T-helper 9 cell (primary cell): ENCODE data around the gene TECTA.
"Not testable (repeated sequence)": the region's sequence is repeated elsewhere in the genome, so short reads cannot be mapped to it uniquely, and the experiment has no call there.

ENCODE experiments used
- DNase-seq: peaks from one replicate; pipeline ENCODE4 v3.0.0-alpha.2; 2020

TECTA gene

DNA sequence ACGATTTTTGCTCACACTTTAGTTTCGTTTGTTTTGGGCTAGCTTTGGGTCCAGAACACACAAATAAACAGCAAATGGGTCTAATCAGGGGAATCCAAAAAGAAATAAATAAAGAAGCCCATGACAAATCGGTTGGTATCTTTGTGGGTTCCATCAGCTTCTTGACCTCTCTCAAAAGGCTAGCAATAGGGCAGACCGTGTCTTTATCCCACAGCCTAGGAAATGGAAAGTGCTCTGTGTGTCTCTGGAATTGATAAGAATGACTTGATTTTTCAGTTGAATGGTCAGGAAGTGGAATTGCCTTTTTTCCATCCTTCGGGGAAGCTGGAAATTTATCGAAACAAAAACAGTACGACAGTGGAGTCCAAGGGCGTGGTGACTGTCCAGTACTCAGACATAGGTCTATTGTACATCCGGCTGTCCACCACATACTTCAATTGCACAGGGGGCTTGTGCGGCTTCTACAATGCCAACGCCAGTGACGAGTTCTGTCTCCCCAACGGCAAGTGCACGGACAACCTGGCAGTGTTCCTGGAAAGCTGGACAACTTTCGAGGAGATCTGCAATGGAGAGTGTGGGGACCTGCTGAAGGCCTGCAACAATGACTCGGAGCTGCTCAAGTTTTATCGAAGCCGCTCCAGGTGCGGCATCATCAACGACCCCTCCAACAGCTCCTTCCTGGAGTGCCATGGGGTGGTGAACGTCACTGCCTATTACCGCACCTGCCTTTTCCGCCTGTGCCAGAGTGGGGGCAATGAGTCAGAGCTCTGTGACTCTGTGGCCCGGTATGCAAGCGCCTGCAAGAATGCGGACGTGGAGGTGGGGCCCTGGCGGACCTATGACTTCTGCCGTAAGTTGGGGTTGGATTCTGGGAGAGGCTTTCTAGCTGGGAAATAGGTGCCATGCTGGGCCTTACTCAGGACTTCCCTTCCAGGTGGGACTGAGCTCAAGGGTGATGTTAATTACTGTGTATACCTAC is 28.6 kb downstream of the TECTA start:
- no peak for DNase-seq

DNA sequence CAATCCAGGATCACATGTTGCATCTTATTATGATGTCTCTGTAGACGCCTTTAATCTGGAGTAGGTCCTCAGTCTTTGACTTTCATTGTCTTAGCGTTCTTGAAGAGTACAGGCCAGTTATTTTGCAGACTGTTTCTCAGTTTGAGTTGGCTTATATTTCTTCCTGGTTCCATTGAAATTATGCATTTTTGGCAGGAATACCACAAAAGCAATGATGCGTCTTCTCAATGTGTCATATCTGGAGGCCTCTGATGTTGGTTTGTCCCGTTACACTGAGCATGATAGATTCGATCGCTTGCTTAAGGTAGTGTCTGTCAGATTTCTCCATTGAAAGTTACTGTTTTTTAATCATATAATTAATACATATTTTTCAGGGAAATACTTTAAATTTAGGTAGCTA is 30.6 kb downstream of the TECTA start:
- DNase-seq = no peak

DNA sequence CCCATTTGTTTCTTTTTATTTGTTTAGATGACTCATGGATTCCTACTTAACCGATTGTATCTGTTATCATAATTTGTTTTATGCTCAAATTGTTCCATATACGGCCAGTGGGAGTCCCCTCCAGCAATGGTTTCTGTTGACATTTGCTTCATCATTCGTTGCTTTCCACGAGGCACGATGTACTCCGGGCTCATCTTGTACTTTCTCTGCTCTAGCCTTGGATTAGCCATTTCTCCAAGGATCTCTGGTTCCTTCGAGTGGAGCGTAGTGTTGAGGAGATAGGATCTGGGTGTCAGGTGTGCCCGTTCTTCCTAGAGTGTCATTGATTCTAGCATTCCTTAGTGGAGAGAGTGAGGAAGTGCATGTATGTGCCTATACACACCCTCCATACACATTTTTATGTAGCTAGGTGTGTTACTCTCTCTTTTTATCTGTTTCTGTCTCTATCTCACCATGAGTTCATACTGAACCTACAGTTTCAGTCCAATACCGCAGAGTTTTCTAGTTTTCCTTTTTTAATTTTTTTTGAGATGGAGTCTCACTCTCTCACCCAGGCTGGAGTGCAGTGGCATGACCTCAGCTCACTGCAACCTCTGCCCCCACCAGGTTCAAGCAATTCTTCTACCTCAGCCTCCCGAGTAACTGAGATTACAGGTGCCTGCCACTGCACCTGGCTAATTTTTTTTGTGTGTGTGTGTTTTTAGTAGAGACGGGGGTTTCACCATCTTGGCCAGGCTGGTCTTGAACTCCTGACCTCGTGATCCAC is 31.4 kb downstream of the TECTA start:
- DNase-seq = no peak

DNA sequence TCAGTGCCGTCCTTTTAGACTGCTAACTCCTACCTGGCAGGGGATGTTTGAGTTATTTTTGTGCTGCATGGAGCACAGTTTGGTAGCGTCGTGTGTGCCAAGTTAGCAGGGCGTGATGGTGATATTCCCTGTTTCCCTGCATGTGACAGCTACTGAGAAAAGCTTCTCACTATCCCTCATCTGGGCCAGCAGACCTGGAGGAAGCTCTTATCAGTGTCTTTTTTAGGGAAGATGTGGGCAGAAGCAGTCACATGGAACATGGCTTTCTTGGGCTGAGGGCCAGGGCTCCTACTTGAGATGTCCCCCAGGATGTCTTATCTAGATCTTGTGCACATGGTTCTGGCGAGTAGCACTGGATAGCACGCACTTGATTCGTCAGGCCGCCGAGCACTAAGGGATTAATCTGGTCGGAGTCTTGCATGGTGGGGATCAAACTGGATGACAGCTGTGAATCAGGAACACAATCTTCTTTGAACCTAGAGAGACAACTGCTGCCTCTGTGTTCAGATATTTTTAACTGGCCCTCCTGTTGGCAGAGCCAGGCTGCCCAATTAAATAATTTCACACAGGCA is 33.8 kb downstream of the TECTA start:
- DNase-seq = no peak

DNA sequence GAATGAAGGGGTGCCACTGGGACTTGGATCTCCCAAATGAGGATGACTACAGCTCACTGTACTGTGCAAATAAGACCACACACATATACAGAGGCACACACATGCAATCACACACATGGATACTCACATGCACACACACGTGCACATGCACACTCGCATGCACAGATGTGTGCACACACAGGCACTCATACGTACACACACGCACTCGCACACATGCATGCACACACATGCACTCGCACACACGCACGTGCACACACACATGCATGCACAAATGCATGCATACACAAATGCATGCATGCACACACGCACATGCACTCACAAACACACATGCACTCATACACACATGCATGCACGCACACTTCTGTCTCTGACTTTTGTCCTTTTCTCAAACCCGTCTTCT is 36.0 kb downstream of the TECTA start:
- DNase-seq = no peak

DNA sequence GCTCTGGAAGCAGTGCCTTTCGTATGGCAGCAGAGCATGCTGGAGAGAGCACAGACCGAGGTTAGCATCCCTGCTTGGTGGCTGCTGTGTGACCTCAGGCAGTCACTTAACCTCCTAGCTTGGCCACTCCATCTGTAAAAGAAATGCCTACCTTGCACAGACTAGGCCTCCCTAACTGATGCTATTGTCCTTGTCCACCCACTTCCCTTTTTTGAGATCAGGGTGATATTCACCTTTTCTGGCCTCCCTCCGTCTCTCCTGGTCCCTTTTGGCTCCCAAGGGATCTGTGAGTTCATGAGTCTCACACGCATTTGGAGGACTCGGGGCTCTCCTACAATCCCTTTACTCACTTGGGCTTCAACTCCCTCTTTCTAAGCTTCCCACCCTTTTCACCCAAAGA is 37.2 kb downstream of the TECTA start:
- DNase-seq = no peak

DNA sequence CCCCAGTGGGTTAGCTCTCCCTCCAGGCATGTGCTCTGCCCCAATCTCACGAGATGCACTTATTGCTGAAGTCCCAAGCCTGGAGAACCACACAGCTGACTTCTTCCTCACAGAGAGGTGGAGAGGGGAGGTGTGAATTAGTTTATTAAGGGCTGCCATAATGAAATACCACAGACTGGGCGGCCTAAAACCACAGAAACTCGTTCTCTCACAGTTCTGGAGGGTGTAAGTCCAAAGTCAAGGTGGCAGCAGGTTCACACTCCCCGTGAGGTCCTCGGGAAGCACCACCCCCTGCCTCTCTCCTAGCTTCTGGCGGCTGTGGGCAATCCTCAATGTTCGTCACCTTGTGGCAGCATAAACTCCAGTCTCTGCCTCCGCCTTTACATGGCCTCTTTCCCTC is 39.3 kb downstream of the TECTA start:
- DNase-seq = no peak

DNA sequence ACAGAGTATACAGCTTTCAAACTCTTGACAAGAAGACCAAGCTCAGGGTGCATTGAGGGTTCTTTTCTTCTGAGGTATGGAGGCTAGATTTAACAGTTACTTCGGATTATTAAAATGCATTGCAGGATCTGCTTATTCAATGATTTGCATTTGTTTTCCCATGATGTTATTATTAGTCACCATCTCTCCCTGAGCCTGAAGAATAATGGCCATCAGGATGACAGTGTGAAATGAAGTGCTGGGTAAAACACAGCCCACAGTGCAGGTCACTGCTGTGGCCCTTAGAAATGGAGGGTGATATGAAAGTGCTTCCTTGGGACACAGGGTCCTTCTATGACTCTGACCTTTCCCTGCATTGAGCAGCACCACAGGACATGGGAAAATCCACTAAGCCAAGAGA is 40.0 kb downstream of the TECTA start:
- DNase-seq = no peak

DNA sequence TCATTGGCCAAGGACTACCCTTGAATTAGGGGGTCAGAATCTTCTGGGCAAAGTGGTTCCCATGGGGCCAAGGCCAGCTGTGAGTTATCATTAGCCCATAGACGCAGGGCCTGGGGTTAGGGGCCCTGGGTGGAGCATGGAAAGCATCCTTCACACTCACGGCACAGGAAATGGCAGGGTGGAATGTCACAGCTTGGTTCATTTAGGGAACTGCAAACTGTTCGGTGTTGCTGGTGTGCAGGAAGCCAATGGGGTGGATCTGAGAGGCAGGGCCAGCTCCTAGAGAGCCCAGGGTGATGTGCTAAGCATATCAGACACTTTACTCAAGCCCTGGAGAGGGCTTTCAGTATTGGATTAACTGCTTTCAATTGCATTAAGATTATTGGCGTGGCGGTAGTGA is 42.9 kb downstream of the TECTA start:
- DNase-seq = no peak

DNA sequence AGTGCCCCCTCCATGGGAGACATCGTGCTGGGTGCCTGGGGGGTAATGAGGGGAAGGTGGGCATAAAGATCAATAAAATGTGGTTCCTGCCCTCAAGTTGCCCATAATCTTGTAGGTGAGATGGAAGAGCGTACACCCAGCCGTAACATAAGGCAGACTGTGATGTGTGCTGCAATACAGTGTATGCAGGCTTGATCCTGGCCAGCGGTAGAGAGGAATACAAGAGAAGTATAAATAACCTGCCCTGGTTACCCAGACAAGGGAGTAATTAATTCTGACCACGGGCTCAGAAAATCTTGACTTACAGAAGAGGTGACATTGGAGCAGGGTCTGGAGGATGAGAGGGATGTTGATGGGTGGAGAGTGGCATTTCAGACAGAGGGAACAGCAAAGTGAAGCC is 43.7 kb downstream of the TECTA start:
- no peak for DNase-seq

DNA sequence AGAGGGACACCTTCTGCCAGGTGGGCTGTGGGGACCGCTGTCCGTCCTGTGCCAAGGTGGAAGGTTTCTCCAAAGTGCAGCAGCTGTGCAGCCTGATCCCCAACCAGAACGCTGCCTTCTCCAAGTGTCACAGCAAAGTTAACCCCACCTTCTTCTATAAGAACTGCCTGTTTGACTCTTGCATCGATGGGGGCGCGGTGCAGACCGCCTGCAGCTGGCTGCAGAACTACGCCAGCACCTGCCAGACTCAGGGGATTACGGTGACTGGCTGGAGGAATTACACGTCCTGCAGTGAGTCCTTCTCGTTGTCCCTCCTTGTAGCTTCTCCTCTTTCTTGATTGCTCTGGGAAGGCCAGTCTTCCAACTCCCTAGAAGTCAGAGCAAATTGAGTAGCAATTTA is 44.8 kb downstream of the TECTA start:
- no peak for DNase-seq

DNA sequence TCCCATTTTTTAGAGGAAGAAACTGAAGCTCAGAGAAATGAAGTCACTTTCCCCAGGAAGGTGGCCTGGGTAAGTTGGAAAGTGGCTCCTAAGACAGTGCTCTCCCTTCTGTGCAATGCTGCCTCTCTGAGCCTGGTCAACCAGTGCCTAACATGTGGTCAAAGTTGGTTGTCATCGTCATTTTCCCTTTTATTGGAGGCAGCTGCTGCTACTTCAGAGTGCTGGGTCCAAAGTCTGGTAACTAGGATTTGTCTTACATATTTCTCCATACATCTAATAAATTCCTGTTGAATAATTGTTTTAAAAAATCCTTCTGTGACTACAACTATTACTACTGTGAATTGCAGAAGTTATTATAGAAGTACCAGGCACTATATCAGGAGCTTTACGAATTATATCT is 48.1 kb downstream of the TECTA start:
- no peak for DNase-seq

DNA sequence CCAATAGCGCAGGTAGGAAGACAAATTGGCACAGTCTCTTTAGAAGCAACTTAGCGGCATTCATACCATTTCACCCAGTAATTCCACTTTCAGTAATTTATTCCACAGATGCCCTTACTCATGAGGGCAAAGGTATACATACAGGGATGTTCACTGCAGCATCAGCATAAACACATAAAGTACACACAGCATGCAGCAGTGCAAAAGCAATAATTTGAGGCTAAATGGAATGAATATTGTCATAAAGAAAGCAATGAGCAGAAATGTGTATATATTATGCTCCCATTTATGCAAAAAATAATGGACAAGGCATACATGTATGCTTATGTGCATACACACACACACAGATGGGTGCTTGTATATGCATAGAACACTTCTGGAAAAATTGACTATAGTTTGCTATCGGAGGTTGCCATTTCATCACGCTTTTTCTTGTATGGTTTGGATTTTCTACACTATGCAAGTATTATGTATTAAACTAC is 50.2 kb downstream of the TECTA start:
- DNase-seq = no peak

DNA sequence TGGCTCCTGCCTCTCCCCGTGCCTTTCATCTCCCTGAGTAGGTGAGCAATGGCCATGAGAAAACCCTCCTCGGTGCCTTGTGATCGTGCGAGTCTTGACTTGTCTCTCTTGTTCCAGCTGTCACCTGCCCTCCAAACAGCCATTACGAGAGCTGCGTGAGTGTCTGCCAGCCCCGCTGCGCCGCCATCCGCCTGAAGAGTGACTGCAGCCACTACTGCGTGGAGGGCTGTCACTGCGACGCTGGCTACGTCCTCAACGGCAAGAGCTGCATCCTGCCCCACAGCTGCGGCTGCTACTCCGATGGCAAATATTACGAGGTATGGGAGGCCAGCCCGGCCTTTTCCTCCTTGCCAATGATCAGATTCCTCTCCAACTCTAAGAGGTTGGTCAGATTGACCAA is 51.7 kb downstream of the TECTA start:
- no peak for DNase-seq

DNA sequence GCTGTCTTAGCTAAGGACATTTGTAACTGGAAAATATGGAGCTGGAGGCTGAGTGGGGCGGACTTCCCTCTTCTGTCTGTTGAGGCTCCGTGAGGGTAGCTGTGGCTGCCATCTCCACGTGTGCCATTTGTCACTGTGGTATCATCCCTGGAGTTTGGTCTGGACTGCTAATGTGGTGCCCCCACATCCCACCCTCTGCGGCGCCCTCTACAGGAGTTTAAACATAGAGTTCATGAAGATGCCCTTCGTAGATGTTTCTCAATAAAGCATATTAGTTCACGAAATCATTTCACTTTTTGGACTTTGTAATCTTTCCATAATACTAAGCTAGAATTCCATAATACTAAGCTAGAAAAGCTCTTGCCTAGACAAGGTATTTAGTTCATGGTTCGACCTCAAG is 52.4 kb downstream of the TECTA start:
- no peak for DNase-seq

DNA sequence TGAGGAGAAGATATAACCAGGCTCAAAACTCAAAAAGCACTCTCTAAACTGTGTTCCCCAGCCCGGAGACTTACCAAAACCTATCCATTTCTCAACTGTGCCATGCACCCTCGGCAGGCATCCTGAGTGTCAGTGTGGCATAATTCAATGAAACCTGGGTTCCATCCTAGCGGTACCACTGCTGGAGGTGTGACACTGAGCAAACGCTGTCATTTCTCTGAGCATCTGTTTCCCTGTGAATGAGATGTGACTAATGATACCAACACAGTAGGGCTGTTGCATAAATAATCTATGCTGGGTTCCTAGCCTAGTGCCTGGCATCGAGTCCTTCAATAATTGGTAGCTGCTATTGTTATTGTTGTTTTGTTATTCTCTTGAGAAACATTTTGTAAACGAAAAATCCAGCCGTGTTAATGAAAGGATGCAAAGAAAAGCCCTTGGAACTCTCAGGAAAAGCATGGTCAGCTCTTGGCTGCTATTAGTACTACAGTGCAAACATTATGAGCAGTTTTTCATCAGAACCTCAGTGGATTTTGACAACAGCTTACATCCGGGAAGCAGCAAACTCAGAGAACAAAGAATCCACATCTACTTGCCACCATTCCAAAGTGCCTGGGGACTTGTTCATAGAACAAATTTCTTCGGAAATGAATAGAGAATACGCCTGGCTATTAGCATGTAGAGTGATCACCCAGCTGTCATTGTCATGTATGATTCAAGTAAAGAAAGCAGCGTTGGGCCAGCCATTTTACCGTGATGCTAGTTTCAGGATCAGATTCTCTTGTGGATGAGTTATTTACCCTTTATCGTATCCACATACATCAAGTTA is 53.7 kb downstream of the TECTA start:
- no peak for DNase-seq

DNA sequence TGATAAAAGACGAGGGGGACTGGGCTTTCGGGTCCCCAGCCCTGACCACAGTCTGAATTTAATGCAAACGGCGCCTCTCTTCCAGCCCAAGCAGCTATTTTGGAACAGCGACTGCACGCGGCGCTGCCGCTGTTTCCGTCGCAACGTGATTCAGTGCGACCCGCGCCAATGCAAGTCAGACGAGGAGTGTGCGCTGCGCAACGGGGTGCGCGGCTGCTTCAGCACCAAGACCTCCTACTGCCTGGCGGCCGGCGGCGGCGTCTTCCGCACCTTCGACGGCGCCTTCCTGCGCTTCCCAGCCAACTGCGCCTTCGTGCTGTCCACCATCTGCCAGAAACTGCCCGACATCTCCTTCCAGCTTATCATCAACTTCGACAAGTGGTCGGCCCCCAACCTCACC is 56.7 kb downstream of the TECTA start:
- no peak for DNase-seq

DNA sequence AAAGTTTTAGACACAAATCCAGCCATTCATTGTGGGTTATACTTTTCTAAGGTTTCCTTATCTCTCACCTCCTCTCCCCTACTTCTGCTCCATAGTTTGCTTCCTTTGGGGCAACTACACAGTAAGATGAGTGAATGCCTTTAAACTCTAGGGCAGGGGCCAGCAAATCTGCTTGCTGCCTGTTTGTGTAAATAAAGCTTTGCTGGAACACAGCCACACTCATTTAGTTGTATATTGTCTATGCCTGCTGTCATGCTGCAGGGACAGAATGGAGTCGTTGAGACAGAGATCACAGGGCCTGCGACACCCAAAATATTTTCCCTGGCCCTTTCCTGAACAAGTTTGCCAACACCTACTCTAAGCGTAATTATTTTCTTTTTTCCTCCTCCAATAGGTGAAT is 58.7 kb downstream of the TECTA start:
- DNase-seq = no peak

DNA sequence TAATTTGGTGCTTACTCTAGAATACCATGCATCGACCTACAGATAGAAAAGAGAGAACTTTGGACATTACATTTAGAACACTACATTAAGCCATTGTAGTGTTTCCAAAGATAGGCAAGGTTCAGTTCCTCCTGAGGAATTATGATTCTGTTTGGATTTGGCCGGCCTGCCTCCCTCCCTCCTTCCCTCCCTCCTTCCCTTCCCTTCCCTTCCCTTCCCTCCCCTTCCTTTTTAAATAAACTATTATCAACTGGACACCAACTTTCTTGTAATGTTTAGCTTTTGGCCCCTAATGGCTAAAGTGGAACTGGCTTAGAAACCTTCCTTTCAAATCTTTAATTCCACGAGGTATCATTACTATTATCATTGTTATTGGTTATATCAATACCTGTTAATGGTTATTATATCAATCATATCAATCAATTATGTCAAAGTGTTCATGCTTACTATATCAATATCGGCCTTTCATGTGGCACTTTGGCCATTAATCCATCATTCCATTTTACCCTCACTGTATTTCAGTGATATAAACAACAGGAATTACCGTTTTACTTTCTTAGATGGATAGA is 60.4 kb downstream of the TECTA start:
- DNase-seq = no peak

DNA sequence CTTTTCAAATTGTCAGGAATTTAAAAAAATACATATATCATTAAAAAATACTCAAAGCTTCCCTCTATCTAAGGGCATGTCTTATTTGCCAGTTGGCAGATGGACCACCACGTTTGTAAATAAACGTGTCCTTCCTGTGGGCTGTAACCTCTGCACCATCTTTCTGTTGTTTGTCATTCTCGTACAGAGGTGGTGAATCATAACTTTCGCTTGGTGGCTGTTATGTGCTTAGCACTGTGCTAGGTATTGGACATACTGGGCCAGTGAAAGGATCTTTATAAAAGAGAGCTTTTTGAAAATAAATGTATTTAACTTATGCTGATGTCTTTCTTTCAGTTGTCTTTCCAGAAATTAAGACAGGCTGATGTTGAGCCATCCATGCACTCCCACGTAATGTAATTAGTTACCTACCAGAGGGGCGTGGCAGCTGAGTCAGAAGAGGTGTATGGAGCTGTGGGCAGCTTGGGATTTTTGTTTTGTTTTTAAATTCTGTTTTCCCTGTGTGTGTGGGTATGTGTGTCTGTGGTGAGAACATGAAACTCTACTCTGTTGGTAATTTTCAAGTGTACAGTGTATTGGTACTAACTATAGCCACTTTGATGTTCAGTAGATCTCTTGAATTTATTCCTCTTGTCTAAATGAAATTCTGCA is 62.7 kb downstream of the TECTA start:
- no peak for DNase-seq

DNA sequence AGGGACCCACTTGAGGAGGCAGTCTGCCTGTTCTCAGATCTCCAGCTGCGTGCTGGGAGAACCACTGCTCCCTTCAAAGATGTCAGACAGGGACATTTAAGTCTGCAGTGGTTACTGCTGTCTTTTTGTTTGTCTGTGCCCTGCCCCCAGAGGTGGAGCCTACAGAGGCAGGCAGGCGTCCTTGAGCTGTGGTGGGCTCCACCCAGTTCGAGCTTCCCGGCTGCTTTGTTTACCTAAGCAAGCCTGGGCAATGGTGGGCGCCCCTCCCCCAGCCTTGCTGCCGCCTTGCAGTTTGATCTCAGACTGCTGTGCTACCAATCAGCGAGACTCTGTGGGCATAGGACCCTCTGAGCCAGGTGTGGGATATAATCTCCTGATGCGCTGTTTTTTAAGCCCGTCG is 76.6 kb downstream of the TECTA start:
- not testable (repeated sequence) for DNase-seq

DNA sequence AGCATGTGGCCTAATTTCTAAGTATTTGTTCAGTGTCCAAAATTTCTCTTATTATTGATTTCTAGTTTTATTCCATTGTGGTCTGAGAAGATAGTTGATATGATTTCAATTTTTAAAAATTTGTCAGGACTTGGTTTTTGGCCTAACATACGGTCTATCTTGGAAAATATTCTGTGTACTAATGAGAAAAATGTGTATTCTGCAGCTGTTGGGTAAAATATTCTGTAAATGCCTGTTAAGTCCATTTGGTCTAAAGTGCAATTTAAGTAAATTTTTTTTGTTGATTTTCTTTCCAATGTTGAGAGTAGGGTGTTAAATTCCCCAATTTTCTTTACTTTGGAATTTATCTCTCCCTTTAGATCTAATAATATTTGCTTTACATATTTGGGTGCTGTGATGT is 78.3 kb downstream of the TECTA start:
- DNase-seq = no peak
